GM18870 (cell line): ENCODE data around the gene EPHA2.

Experiments used
- ATAC-seq: cut with Tn5 transposase; IDR thresholded peaks from one replicate; pipeline ENCODE4 v1.9.1; 2021; ENCODE audit warnings: moderate library complexity; ENCODE audit not compliant: unreplicated experiment

EPHA2 gene

DNA sequence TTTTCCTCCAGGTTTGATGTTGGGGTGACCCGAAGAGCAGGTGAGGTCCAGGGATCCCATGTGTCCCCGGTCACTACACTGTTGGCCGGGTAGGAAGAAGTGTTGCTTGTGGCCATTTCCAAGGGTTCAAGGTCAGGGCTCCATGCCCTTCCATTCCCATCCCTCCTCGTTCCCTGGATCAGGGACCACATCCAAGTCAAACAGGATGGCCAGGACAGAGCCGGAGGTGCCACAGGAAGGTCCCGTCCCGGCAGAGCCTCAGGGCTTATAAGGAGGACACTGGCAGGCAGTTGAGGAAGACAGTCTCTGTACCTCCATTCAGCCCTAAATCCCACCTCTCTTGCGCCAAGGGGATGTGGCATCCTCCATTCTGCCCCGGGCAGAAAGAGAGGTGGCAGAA lies 60.4 kb downstream of the EPHA2 start:
- no peak for ATAC-seq

GRCh38 chr1:16094453-16095158 lies 61.3 kb downstream of the EPHA2 start:
- no peak for ATAC-seq

DNA sequence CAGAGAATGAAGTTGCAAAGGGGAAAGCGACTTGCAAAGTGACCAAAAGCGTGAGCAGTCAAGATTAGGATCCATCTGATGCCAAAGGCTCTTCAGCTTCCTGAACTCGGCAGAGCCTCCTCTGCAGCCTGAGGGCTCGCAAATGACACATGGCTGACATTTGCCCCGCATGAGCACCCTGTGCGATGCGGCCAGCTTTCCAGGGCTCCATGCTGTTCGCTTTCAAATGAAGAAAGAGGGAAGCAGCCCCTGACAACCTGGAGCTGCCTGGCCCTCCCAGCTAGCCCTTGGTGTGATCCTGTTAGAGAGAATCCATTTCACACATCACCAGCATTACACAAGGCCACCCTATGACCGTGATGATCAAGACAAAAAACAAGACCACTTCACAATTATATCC lies 62.3 kb downstream of the EPHA2 start:
- ATAC-seq: no peak

DNA sequence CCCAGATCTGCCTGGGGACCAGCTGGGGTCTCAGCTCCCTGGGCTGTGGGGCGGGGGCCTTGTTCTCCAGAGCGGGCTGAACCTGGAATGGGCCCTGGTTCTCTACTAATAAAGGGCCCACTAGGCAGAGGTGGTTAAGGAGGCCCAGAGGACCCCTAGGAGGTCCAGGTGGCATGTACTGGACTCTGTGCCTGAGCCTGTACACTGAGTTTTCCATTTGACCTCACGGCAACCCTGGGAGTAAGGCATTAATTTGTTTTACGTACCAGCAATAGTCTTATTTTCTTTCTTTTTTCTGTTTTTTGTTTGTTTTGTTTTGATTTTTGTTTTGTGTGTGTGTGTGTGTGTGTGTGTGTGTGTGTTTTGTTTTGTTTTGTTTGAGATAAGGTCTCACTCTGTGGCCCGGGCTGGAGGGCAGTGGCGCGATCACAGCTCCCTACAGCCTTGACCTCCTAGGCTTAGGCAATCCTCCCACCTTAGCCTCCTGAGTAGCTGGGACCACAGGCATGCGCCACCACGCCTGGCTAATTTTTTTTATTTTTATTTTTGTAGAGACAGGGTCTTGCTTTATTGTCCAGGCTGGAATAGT lies 62.9 kb downstream of the EPHA2 start:
- ATAC-seq: no peak

- no peak for ATAC-seq
Measured at GRCh38 chr1:16092097-16092922, 63.6 kb downstream of the EPHA2 start.

GRCh38 chr1:16091296-16091695 lies 64.6 kb downstream of the EPHA2 start:
- no peak for ATAC-seq

GRCh38 chr1:16090076-16090826 lies 65.6 kb downstream of the EPHA2 start:
- ATAC-seq: no peak

DNA sequence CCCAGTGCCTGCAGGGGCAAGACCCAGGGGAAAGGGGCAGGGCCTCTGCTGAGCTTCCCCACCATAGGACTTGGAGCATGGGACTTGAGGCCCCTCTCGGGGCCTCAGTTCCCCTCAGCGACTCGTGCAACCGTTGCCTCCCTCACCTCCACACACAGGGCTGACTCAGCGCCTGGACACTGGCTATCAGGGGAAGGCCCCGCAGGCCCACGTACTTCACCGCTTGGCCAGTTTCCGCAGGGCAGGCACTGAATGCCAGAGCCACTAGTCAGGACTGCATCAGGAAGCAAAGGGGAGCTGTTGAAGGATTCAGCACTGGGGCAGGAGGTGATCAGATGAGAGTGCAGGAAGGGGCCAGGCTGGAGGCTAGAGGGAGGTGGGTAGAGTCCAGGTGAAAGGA lies 66.9 kb downstream of the EPHA2 start:
- ATAC-seq: no peak

GRCh38 chr1:16088351-16088911 lies 67.4 kb downstream of the EPHA2 start:
- ATAC-seq: no peak

GRCh38 chr1:16087733-16088132 lies 68.1 kb downstream of the EPHA2 start:
- ATAC-seq: no peak

GRCh38 chr1:16085522-16085921 lies 70.3 kb downstream of the EPHA2 start:
- no peak for ATAC-seq

GRCh38 chr1:16083486-16083885 lies 72.4 kb downstream of the EPHA2 start:
- ATAC-seq: no peak

GRCh38 chr1:16082283-16083038 lies 73.4 kb downstream of the EPHA2 start:
- ATAC-seq: no peak

GRCh38 chr1:16081636-16082035 lies 74.2 kb downstream of the EPHA2 start:
- ATAC-seq: no peak

GRCh38 chr1:16080422-16081150 lies 75.3 kb downstream of the EPHA2 start:
- no peak for ATAC-seq

GRCh38 chr1:16078925-16079656 lies 76.8 kb downstream of the EPHA2 start:
- no peak for ATAC-seq

DNA sequence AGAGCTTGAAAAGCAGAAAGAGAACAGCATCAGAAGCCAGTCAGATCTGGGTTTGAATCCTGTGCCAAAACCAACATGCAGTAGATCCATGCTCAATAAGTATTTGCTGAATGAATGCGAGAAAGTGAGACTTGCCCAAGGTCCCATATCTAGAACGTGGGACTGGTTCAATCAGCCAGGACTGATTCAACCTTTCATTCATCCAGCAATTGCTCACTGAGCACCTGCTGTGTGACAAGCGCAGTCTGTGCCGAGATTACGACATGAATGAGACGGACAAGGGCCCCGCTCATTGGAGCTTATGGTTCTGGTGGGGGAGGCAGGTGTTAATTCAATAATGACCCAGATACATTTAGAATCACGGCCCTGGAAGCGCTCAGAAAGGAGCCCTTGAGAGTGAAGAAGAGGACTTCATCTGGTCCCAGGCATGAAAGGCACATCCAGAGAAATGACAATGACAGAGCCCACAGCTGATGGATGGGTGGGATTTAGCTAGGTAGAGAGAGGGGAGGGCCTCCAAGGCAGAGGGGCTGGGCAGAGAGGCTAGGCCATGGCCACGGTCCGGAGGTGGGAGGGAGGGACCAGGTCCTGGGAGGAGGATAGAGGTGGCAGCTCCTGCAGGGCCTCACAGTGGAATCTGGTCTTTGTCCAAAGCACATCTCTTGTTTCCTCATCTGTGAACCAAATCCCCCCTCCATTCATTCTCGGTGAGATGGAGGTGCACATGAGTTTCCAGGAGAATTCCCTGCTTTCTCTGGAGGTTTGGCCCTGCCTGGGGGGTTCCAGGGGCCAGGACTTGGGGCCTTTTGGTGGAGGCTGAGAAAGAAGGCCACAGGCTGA lies 78.2 kb downstream of the EPHA2 start:
- no peak for ATAC-seq

DNA sequence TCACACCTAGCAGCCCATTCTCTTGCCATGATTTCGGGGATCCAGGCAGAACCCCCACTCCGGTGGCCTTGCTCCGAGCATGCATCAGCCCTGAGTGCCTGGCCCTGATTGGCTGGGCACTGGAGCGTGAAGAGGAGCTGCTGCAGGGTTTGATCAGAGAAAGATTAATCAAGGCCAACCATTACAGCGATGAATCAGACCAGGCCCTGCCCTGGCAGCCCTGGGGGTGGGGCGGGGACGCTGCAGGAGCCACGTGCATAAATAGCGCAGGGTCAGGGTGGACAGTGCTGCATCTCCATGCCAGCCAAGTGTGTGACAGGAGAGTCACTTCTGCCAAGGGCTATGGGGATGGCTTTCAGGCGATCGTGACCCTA lies 79.0 kb downstream of the EPHA2 start:
- ATAC-seq: no peak
